Stimulated activated CD8-positive, alpha-beta memory T cell treated with anti-CD3 and anti-CD28 coated beads, Interleukin-12 subunit alpha, Interleukin-12 subunit beta, amount 100 ng/mL, for 24 hours (primary cell): ENCODE data around the gene FICD.

ENCODE experiments used
- DNase-seq: peaks from one replicate; pipeline ENCODE4 v3.0.0-alpha.2; 2020; ENCODE audit errors: extremely low read depth

The FICD gene

DNA sequence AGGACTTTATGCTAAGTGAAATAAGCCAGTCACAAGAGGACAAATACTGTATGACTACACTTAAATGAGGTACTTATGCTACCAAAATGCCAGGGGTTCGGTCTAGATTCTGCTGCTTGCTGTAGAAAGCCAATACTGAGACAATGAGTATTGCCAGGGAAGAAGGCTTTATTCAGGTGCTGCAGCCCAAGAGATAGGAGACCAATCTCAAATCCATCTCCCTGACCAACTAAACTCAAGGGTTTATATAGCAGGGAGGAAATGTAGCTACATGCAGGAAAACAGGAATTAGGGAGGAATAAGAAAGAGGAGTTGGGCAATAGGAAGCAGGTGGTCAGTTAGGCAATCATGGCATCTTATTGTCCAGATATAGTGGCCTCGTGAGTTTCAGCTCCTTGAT, 12.2 kb upstream of the FICD start:
- DNase-seq: no peak

DNA sequence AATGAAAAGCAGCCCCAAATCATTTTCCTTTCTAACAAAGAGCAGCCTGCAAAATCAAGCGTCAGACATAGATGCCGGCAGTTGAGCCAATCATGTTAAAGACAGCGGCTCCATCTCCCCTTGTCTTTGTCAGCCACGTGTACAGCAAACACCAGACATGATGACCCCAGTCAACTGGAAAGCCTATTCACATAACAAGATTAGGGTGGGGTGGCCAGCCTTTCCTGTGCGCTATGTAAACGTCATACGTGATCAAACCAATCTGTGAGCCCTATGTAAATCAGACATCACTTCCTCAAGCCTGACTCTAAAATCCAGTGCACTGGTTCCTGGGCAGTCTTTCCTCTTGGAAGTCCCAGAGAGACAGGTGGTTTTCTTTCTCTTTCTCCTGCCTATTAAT, 9.9 kb upstream of the FICD start:
- no peak for DNase-seq

DNA sequence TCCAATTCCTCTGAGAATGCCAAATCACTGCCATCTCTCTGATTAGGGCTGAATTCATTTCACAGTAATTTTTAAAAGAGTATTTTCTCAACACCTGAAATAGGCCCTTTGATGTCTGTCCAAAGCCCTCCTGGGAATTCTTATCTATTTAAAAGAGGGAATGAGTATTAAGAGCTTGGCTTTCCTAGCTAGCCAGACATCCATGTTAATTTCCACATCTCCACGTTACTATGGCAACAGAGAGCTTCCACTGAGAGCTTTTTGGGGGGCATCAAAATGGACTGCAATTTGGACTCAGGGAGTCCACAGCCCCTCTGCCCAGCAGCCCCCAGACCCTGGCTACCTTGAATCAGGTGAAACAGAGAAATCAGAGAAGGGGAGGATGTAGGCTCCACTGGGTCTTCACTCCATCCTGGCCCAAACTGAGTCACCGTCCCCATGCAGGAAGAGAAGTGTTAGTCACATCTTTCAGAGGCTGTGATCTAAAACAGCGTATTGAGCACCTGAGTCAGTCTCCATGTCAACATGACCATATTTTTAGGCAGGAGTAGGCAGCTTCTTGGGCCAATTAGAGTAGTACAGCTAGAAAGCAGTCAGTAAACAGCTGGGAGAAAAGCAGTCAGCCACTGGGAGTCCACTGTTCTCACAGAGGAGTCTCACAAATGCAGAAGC, 7.0 kb upstream of the FICD start:
- DNase-seq: no peak

DNA sequence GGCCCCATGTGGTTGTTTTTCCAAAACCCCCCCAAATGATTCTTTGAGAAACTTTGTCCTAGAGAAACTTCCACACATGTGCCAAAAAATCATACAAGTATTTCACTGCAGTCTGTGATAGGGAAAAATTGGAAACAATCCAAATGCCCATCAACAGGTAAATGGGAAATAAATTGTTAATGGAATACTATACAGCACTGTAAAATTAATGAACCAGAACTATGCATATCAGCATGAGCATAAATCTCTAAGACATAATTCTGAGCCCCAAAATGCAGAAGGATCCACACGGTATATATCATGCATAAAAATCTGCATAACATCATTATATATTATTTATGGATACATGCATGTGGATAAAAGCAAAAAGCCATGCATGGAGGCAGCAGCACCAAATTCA, 5.3 kb upstream of the FICD start:
- no peak for DNase-seq

DNA sequence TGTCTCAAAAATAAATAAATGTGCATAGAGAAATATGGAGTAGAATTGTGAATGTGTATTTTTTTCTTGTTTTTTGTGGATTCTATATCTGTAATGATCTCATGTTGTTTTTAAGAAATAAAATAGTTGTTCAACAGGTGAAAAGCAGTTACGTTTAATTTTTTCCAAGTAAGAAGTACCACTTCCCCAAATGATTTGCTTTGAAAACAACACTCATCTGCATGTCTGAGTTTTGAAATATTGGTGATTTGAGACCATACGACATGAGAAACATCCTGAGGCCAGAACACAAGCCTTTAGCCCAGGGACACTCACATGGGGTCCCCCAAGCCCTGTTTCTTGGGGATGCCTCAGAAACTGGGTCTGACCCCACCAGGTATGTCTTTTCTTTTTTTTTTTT, 4.2 kb upstream of the FICD start:
- DNase-seq: no peak

DNA sequence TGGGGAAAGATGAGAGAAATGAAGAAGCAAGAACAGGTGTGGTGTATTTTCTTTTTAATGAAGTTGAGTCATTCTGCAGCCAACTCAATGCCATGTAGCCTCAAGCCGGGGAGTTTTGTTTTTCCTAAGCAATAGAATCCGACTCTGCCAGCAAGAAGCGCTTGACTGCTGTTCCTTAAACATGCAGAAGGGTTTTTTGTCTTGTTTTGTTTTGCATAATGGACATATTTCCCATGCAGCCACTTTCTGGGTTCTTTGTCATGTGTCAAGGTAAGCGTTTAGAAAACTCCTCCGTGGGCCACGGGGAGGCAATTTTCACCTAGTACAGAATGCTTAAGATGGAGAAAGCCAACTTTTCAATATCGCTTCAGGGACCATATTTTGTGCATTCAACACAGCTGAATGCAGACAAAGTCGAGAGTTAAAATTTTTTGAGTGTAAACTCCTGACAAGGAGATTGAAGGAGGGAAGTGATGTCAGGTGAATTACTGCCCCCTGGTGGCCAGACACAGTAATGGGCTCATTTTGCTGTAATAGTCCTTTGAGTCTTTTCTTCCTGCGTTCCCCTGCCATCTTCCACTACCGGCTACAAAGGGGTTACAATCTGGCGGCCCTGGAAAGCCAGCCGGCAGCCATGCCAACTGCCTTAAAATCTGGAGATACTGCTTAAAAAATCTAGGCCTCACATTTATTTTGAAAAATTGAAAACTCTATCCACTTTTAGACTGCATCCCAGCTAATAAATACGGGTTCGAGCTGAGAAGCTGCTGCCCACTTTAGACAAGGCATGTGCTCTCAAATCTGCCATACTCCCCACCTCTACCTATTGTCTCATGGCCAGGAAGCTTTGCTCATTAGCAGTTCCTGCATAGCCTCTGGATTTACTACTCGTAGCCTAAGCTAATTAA, 3.2 kb upstream of the FICD start:
- DNase-seq: peak; percentile 48

DNA sequence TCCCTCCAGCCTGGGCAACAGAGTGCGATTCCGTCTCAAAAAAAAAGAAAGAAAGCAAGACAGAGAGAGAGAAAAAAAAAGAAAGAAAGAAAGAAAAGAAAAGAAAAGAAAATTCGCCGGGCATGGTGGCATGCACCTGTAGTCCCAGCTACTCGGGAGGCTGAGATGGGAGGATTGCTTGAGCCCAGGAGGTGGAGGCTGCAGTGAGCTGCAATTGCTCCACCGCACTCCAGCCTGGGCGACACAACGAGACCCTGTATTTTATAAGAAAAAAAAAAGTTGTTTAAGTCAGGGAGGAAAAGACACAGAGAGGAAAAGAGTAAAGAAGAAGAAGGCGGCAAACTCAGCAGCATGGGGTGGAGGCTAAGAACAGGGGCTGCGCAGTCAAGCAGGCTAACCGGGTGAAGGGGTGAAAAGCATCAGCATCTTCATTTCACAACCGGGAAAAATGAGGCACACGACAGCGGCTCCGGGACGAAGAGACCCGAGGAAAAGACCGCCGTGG, 557 bp upstream of the FICD start:
- DNase-seq: no peak

DNA sequence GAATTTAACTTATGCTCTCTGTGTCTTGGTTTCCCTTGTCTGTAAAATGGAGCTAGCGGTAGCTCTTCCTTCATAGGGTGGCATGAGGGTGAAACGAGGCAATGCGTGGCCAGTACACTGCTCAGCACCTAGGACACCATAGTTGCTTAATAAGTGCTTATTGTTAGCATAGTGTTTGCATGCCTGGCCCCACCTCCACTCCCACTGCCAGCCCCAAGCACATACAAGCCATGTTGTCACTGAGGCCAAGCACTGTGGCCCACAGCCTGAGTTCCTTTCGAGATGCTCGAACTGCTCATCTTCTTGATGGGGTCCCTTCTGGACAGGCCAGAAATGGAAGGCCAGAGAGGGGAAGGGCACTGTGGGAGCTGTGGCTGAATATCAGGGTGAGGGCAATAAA, 839 bp downstream of the FICD start:
- no peak for DNase-seq

DNA sequence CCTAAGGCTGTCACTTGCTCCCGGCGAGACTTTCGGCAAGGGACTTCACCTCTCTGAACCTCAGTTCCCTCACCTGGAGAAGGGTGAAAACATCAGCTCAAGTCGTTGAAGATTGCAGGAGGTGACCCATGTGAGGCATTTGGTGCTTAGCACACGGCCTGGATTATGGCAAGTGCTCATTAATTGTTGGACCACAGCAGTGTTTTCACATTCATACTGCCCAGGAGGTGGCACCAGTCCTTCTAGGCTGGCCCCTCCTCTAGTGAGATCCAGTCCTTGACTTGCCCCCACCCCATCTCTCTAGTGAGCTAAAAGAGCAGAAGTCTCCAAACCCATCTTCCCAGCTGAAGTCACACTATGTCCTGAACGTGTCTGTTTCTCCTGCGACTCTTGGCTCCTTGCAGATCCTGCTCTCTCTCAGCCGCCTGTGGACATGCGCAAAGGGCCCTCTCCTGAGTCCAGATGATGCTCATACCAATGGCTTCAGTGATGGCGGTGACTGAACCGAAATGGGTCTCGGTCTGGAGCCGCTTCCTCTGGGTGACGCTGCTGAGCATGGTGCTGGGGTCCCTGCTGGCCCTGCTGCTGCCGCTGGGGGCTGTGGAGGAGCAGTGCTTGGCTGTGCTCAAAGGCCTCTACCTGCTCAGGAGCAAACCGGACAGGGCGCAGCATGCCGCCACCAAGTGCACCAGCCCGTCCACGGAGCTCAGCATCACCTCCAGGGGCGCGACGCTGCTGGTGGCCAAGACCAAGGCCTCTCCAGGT, 1.6 kb downstream of the FICD start:
- no peak for DNase-seq

DNA sequence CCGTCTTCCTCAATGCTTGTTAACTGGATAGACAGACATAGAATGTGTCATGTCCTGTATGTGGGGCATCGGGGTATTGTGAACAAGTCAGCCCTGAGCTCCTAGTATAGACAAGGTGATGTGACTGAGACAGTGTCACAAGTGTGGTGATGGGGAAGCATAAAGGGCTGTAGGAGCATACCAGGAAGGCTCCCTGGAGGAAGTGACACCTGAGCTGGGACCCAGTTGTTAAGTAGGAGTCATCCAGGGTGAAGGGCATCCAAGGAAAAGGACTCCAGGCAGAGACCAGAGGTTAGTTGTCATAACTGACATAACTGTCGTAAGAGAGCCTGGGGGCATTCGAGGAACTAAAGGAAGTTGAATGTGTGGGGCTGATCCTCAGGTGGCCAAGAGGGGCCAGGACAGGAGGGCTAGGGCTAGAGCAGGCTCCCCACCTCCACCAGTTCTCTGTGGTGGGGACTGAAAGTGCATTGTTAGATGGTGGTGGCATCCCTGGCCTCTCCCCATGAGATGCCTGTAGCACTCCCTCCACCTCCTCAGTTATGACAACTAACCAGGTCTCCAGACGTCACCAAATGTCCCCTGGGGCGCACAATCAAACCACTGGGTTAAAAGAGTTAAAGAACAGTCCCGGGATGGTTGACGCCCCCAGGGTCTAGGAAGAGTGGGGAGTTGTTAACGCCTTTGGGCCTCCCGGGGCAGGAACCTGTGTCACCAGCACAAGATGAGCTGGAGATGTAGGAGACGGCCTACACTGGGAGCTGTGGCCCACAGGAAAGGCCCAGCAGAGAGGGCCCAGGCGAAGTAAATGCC, 2.4 kb downstream of the FICD start:
- no peak for DNase-seq

DNA sequence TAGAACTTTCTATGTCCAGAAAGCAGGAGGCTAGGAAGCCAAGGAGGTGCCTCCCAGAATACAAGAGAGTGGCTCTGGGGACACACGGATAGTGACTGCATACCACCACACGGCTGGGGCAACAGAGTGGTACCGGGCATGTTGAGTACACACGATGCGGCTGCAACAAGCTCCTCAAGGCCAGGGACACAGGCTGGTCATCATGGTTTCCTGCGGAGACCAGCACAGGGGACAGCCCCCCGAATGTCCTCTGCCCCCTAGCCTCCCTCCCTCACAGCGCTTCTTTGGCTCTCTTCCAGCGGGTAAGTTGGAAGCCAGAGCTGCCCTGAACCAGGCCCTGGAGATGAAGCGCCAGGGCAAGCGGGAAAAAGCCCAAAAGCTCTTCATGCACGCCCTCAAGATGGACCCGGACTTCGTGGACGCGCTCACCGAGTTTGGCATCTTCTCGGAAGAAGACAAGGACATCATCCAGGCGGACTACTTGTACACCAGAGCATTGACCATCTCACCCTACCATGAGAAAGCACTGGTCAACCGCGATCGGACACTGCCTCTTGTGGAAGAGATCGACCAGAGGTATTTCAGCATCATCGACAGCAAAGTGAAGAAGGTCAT, 3.1 kb downstream of the FICD start:
- DNase-seq: no peak

DNA sequence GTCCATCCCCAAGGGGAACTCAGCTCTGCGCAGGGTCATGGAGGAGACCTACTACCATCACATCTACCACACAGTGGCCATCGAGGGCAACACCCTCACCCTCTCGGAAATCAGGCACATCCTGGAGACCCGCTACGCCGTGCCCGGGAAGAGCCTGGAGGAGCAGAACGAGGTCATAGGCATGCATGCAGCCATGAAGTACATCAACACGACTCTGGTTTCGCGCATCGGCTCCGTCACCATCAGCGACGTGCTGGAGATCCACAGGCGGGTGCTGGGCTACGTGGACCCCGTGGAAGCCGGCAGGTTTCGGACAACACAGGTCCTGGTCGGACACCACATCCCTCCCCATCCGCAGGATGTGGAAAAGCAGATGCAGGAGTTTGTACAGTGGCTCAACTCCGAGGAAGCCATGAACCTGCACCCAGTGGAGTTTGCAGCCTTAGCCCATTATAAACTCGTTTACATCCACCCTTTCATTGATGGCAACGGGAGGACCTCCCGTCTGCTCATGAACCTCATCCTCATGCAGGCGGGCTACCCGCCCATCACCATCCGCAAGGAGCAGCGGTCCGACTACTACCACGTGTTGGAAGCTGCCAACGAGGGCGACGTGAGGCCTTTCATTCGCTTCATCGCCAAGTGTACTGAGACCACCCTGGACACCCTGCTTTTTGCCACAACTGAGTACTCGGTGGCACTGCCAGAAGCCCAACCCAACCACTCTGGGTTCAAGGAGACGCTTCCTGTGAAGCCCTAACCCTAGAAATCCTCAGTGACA, 3.8 kb downstream of the FICD start:
- no peak for DNase-seq

DNA sequence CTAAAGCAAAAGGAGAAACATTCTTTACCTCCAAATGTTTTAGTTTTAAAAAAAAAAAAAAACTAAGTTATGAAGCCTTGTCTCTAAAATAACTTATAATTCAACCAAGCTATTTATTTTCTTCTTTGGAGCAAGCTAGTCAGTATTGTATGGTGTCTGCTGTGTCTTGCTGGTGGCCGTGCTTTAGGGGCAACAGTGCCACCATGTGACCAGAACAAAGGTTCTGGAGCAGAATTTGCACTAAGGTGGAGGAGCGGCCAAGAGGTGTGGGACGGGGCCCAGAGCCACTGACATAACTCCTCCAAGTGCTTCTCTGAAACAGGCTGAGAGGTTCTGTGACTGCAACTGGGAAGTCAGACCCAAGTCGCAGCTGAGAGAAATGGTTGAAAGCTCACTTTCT, 4.5 kb downstream of the FICD start:
- DNase-seq: no peak

DNA sequence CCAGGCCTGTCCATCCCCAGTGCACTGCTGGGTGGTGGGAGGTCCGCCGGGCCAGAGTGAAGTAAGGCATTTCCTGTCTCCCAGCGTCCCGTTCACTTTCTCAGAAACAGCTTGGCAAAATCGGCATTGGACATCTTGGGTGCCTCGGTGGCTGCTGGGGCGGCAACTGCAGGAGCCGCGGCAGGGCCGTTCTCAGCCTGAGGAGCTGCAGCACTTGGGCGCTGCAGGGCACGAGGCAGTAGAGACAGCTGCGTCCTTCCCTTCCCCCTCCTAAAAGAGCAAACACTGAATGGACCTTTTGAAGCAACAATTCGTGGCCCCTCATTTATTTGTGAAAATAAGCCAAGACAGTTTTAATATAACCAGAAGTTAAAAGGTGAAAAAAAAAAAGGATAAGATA, 8.3 kb downstream of the FICD start:
- no peak for DNase-seq

DNA sequence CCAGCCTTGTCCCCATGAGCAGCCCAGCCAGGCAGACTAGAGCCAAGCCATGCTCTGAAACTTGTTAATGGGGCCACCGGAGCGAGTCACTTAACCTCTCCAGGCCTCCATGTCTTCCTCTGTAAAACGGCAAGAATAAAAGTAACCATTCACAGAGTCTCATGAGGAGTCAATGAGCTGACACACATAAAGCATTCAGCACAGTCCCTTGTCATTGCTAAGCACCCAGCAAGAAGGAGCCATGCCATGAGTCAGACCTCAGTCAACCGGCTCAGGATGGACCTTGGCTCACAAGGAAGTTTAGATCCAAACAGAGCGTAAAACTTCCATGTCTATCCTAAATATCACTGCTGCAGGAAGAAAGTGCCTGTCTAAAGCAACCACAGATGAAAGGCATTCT, 10.6 kb downstream of the FICD start:
- DNase-seq: no peak

DNA sequence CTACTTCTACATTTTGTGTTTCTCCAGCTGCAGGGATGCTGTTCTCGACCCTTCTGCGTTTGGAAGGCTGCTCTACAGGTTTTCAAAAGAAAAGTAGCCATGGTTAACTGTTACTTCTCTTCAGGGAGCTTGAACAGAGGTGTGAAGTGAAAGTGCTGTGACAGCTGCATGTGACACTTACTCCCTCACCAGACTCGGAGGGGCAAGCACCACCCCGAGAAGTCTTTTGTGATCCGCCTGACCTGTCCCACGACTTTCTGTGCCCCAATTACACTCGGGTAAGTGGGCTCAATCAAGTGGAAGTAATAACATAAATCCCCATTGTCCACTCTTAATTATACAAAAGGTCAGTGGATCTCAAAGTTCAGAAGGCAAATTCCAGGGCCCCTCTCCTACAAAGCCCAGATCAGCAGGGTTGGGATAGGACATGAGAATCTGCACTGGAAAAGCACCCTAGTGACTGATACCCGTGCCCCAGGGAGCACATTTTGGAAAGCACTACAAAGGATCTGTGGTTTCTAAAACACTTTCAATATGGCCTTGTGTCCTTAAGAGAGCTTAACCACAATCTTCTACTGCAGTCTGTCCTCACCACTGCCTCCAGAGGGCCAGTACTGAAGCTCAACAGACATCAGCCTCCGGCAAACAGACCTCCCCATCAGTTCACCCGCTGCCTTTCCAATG, 11.5 kb downstream of the FICD start:
- no peak for DNase-seq

DNA sequence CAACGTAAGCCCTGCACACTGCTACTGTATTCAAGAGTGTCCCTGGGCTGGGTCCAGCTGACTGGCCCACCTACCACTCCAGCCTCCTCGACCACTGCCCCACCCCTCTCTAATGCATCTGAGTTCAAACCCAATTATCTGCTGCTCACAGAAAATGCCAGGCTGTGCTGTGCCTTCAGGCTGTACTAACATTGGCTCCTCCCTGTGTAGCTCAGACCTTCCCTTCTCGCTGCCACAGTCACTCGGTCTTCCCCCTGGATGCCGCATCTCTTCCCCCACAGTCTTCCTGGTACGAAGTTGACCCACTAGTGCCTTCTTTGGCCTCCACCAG, 12.1 kb downstream of the FICD start:
- no peak for DNase-seq

DNA sequence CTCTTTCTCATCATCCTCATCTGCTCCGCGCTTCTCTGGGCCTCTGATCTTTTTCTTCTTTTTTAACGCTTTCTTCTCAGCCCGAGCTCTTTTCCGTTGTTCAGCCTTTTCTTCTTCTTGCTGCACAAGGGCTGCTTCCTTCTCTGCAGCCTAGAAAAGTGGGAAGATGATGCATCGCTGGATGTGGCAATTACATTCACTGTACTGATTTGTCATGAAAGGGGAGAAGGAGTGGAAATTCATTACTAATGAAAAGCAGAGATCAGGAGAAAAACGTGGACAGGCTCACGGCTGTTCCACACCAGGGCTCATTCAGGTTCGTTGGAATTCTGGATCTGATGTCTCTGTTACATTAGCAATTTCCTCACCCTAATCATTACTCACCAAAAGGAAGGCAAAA, 15.1 kb downstream of the FICD start:
- no peak for DNase-seq

DNA sequence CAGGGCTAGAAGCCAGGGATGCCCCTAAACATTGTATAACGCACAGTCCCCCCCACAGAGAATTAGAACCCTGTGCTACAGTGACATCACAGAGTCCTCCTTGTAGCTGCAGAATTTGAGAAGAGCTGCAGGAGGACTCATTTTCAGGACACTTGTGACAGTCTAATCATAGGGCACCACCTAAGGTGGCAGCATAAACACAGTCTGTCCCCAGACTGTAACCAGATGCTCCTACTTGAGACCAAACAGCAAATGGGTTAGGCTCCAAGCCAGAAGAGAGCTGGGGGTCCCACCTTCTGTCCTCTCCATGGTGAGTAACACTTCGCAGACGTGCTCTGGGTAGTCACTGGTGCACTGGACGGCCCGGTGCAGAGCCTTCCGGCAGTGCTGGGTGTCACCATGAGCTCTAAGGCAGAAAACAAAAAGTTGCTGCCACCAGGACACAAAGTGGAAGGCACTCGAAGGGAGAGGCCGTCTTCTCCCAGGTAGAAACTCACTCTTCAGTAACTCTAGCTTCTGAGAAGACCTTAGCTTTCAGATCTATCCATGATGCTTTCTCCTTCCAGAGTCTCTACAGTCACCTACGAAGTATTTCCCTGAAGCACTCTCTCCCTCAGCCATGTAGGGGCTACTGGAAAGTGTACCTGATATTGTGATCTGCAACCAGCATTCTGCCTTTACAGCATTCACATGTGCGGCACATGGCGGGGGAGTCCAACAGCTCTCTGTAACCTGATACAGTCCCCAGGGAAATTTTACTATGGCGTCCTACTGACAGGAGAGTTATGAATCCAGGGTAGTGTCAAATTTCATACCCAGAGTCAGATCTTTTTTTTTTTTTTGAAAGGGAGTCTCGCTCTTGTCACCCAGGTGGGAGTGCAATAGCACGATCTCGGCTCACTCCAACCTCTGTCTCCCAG, 17.1 kb downstream of the FICD start:
- no peak for DNase-seq
